OCI-LY1 (cell line): ENCODE measurements around the gene MEGF6.

ENCODE experiments used
- H2AFZ ChIP-seq: fragments of 200-600 bp; sonication (generic), shearing (Covaris generic); 2 replicates; pipeline ENCODE4 v1.6.0; 2014; ENCODE audit warnings: antibody characterized with exemption, mild to moderate bottlenecking, low read length
- H3F3A ChIP-seq: fragments of 200-600 bp; sonication (generic), shearing (Covaris generic); 2 replicates; pipeline ENCODE4 v1.6.0; 2014; ENCODE audit warnings: mild to moderate bottlenecking, antibody characterized with exemption, low read length, moderate library complexity; ENCODE audit not compliant: insufficient read depth
- H3K27ac ChIP-seq: fragments of 200-600 bp; sonication (generic); 2 replicates; pipeline ENCODE4 v1.5.1; 2014; ENCODE audit warnings: low read length, mixed run types, mild to moderate bottlenecking, low read depth; ENCODE audit not compliant: poor library complexity, severe bottlenecking
- H3K27me3 ChIP-seq: fragments of 200-600 bp; sonication (generic); 2 replicates; pipeline ENCODE4 v1.6.0; 2014; ENCODE audit warnings: antibody characterized with exemption, mild to moderate bottlenecking, low read length, moderate library complexity; ENCODE audit not compliant: insufficient read depth
- H3K36me3 ChIP-seq: fragments of 200-600 bp; sonication (generic); 2 replicates; pipeline ENCODE4 v1.6.1; 2014; ENCODE audit warnings: mild to moderate bottlenecking, antibody characterized with exemption, low read length, moderate library complexity, mixed read lengths; ENCODE audit not compliant: insufficient read depth
- H3K4me1 ChIP-seq: fragments of 200-600 bp; sonication (generic); 2 replicates; pipeline ENCODE4 v1.5.1; 2014; ENCODE audit warnings: mild to moderate bottlenecking, low read length, moderate library complexity; ENCODE audit not compliant: insufficient read depth, severe bottlenecking
- H3K4me2 ChIP-seq: fragments of 200-600 bp; sonication (generic), shearing (Covaris generic); 2 replicates; pipeline ENCODE4 v1.6.1; 2014; ENCODE audit warnings: low read length
- H3K4me3 ChIP-seq: fragments of 200-600 bp; sonication (generic); 2 replicates; pipeline ENCODE4 v1.5.1; 2014; ENCODE audit warnings: low read length, low read depth, mild to moderate bottlenecking, mixed read lengths; ENCODE audit not compliant: poor library complexity, severe bottlenecking
- H3K79me2 ChIP-seq: fragments of 200-600 bp; shearing (Covaris generic); 2 replicates; pipeline ENCODE4 v1.6.1; 2016; ENCODE audit warnings: mixed run types, low read length, mixed read lengths; ENCODE audit not compliant: insufficient read depth
- H3K9ac ChIP-seq: fragments of 200-600 bp; sonication (generic), shearing (Covaris generic); 2 replicates; pipeline ENCODE4 v1.6.1; 2014; ENCODE audit warnings: mild to moderate bottlenecking, low read length, mixed read lengths
- H3K9me2 ChIP-seq: fragments of 200-600 bp; sonication (generic), shearing (Covaris generic); 2 replicates; pipeline ENCODE4 v1.6.1; 2014; ENCODE audit warnings: low read depth, mild to moderate bottlenecking, low read length, mixed read lengths
- H3K9me3 ChIP-seq: fragments of 200-600 bp; shearing (Covaris generic); 2 replicates; pipeline ENCODE4 v1.6.1; 2014; ENCODE audit warnings: low read length, mixed read lengths
- H4K20me1 ChIP-seq: fragments of 200-600 bp; sonication (generic), shearing (Covaris generic); 2 replicates; pipeline ENCODE4 v1.6.0; 2016; ENCODE audit warnings: mild to moderate bottlenecking, low read length; ENCODE audit not compliant: insufficient read depth
- CTCF ChIP-seq: fragments of 200-600 bp; sonication (generic), shearing (Covaris generic); IDR thresholded peaks from 2 replicates; pipeline ENCODE4 v1.5.1; 2017; ENCODE audit warnings: mild to moderate bottlenecking, antibody characterized with exemption, low read length, moderate library complexity, mixed read lengths
- EZH2 ChIP-seq: fragments of 200-600 bp; sonication (generic), shearing (Covaris generic); IDR thresholded peaks from 2 replicates; pipeline ENCODE4 v1.8.0; 2017; ENCODE audit warnings: borderline replicate concordance, mixed run types, mild to moderate bottlenecking, antibody characterized with exemption, low read length, moderate library complexity, mixed read lengths

MEGF6 gene

DNA sequence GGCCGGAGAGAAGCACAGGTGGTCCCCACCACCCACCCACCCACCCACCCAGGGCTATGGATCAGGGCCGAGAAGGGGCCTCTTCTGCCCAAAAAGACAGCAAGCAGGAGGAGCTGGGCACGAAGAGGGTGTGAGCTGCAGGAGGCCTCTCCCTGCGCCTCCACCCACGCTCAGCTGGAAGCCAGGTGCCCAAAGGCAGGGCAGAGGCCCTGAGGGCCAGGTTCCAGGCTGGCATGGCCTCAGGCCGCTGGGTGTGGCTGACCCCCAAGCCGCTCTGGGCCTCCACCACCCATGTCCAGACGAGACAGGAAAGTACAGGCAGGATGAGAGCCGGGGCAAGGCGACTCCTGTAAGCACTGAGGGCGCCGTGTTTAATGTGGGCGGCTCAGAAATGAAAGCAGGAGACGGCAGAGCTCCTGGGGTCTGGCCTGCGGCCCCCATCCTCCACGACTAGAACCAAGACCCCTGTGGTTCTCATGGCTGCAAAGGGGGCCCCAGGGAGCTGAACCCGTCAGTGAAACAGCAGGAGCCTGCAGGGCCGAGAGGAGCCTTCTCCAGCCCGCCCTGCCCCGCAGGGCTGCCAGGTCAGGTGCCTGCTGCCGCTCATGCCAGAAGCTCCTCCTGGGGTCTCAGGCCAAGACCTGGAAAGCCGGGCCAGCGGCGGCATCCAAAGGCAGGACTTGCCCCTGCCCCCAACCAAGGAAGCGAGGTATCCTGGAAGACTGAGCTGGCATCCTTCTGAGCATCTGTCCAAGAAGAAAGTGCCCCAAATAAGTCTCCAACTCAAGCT lies 56.0 kb downstream of the MEGF6 start:
- no peaks in the 10 kb centered on the region for H3K36me3 ChIP-seq
- no peaks in the 10 kb centered on the region for H3K9me2 ChIP-seq
- H3K4me3 ChIP-seq: no peak overlapping the region
- H3K27me3 ChIP-seq: peaks cover 5% of the 10 kb centered on the region; the same call in 1 of the 2 replicates
- no peaks in the 10 kb centered on the region for H3K9me3 ChIP-seq
- no peak overlapping the region for H3K4me2 ChIP-seq
- no peaks in the 10 kb centered on the region for H3K79me2 ChIP-seq
- no peak overlapping the region for H3K27ac ChIP-seq
- TF ChIP-seq CTCF (no peak), EZH2 (no peak)
- no peaks in the 10 kb centered on the region for H4K20me1 ChIP-seq
- no peaks in the 10 kb centered on the region for H3K4me1 ChIP-seq
- no peaks in the 10 kb centered on the region for H3F3A ChIP-seq
- no peak overlapping the region for H2AFZ ChIP-seq
- no peak overlapping the region for H3K9ac ChIP-seq

- Histone ChIP-seq H3K27ac (no peak overlapping the region), H3K4me1 (no peaks in the 10 kb centered on the region), H3K9ac (no peak overlapping the region), H4K20me1 (no peaks in the 10 kb centered on the region), H2AFZ (no peak overlapping the region), H3K4me2 (no peak overlapping the region), H3K4me3 (no peak overlapping the region), H3F3A (no peaks in the 10 kb centered on the region), H3K9me2 (no peaks in the 10 kb centered on the region), H3K79me2 (no peaks in the 10 kb centered on the region), H3K27me3 (peaks cover 2% of the 10 kb centered on the region; the same call in 1 of the 2 replicates), H3K36me3 (no peaks in the 10 kb centered on the region), H3K9me3 (no peaks in the 10 kb centered on the region)
- TF ChIP-seq EZH2: no peak
- TF ChIP-seq CTCF: no peak
These were observed 57.4 kb downstream of the MEGF6 start for GRCh38 chr1:3553940-3554223.

GRCh38 chr1:3553166-3553939 lies 58.0 kb downstream of the MEGF6 start:
- H3K79me2 ChIP-seq: no peaks in the 10 kb centered on the region
- H2AFZ ChIP-seq: no peak overlapping the region
- no peak overlapping the region for H3K4me3 ChIP-seq
- no peak overlapping the region for H3K4me2 ChIP-seq
- TF ChIP-seq CTCF (no peak), EZH2 (no peak)
- no peak overlapping the region for H3K9ac ChIP-seq
- no peaks in the 10 kb centered on the region for H3F3A ChIP-seq
- H3K4me1 ChIP-seq: no peaks in the 10 kb centered on the region
- no peak overlapping the region for H3K27ac ChIP-seq
- H3K36me3 ChIP-seq: no peaks in the 10 kb centered on the region
- no peaks in the 10 kb centered on the region for H4K20me1 ChIP-seq
- no peaks in the 10 kb centered on the region for H3K9me2 ChIP-seq
- no peaks in the 10 kb centered on the region for H3K9me3 ChIP-seq
- no peaks in the 10 kb centered on the region for H3K27me3 ChIP-seq
